ENCODE results near the gene NDFIP2.

GRCh38 chr13:79492918-79493594, 12.1 kb downstream of the NDFIP2 start:
- TF ChIP-seq CTCF (IDR thresholded peaks at IDR 0.05), result no peak
- no peak for TF ChIP-seq POLR2A (IDR thresholded peaks at IDR 0.05)

Data from transverse colon (tissue), 3 donors.